Duodenal mucosa (tissue), 2 donors: ENCODE data around the gene GUK1.

Experiments used
- H3K27ac ChIP-seq: one replicate; pipeline ENCODE4 v1.7.0; 2013; ENCODE audit warnings: low read depth, low read length
- H3K27me3 ChIP-seq, 2 donors: one replicate each; pipeline ENCODE4 v1.7.0; 2013; ENCODE audit warnings: low read length in 2 of 2, control low read depth in 1 of 2; ENCODE audit not compliant: insufficient read depth in 2 of 2, control insufficient read depth in 1 of 2
- H3K36me3 ChIP-seq, 2 donors: one replicate each; pipeline ENCODE4 v1.7.0; 2013; ENCODE audit warnings: low read length in 2 of 2, control low read depth in 1 of 2; ENCODE audit not compliant: insufficient read depth in 2 of 2, control insufficient read depth in 1 of 2
- H3K4me1 ChIP-seq, 2 donors: one replicate each; pipeline ENCODE4 v1.7.0; 2013; ENCODE audit warnings: low read length in 2 of 2, control low read depth in 1 of 2; ENCODE audit not compliant: insufficient read depth in 2 of 2, control insufficient read depth in 1 of 2
- H3K4me3 ChIP-seq, 2 donors: one replicate each; pipeline ENCODE4 v1.7.0; 2013; ENCODE audit warnings: low read length in 2 of 2, low read depth in 1 of 2
- H3K9ac ChIP-seq, 2 donors: one replicate each; pipeline ENCODE4 v1.7.0; 2013; ENCODE audit warnings: low read length in 2 of 2, low read depth in 1 of 2
- H3K9me3 ChIP-seq, 2 donors: one replicate each; pipeline ENCODE4 v1.7.0; 2013; ENCODE audit warnings: low read length in 2 of 2, control low read depth in 1 of 2; ENCODE audit not compliant: control insufficient read depth in 1 of 2

GUK1 gene

GRCh38 chr1:228139931-228140723, at the start of gene GUK1:
GUK1 (plus strand) TSS chr1:228140279; CDS start chr1:228140303, 24 bp downstream.
- peaks cover 36 to 37% of the 10 kb centered on the region in 2 donors for H3K4me1 ChIP-seq
- peaks cover 0 to 4% of the 10 kb centered on the region in 2 donors for H3K36me3 ChIP-seq
- H3K4me3 ChIP-seq: peak within 1 kb of the TSS; percentile 79 to 96
- peaks cover 0 to 4% of the 10 kb centered on the region in 2 donors for H3K27me3 ChIP-seq
- H3K9ac ChIP-seq: peak within 1 kb of the TSS; percentile 94 to 97
- H3K27ac ChIP-seq: peak within 1 kb of the TSS; percentile 98
- H3K9me3 ChIP-seq: no peaks in the 10 kb centered on the region

- peaks cover 69 to 77% of the 10 kb centered on the region in 2 donors for H3K4me1 ChIP-seq
Observed at GRCh38 chr1:228090613-228091081, 49.4 kb upstream of the GUK1 start.

GRCh38 chr1:228091084-228091483, 49.0 kb upstream of the GUK1 start:
- Histone ChIP-seq H3K36me3 (peaks cover 5 to 52% of the 10 kb centered on the region in 2 donors), H3K4me3 (peak overlapping the region in 1 of 2 donors; percentile 13), H3K9me3 (peaks cover 7 to 9% of the 10 kb centered on the region in 2 donors), H3K27ac (no peak overlapping the region), H3K27me3 (no peaks in the 10 kb centered on the region), H3K4me1 (peaks cover 65 to 72% of the 10 kb centered on the region in 2 donors), H3K9ac (no peak overlapping the region)

More at GRCh38 chr1:228090613-228091081, 49.4 kb upstream of the GUK1 start:
- Histone ChIP-seq H3K4me3 (peak overlapping the region in 1 of 2 donors; percentile 14), H3K9ac (no peak overlapping the region), H3K27ac (no peak overlapping the region), H3K9me3 (peaks cover 7 to 9% of the 10 kb centered on the region in 2 donors), H3K36me3 (peaks cover 5 to 52% of the 10 kb centered on the region in 2 donors), H3K27me3 (no peaks in the 10 kb centered on the region)

GRCh38 chr1:228092342-228093049, 47.6 kb upstream of the GUK1 start:
- Histone ChIP-seq H3K9me3 (peaks cover 7 to 9% of the 10 kb centered on the region in 2 donors), H3K4me3 (no peak overlapping the region), H3K4me1 (peaks cover 52 to 60% of the 10 kb centered on the region in 2 donors), H3K27ac (no peak overlapping the region), H3K9ac (no peak overlapping the region), H3K27me3 (no peaks in the 10 kb centered on the region), H3K36me3 (peaks cover 12 to 63% of the 10 kb centered on the region in 2 donors)

- Histone ChIP-seq H3K9ac (no peak overlapping the region), H3K36me3 (peaks cover 13 to 66% of the 10 kb centered on the region in 2 donors), H3K4me1 (peaks cover 44 to 53% of the 10 kb centered on the region in 2 donors)
Observed at GRCh38 chr1:228093050-228093906, 46.8 kb upstream of the GUK1 start.

GRCh38 chr1:228094432-228095016, 45.6 kb upstream of the GUK1 start:
- no peak overlapping the region for H3K4me3 ChIP-seq
- H3K36me3 ChIP-seq: peaks cover 20 to 67% of the 10 kb centered on the region in 2 donors
- H3K27ac ChIP-seq: no peak overlapping the region
- peaks cover 7 to 9% of the 10 kb centered on the region in 2 donors for H3K9me3 ChIP-seq
- H3K4me1 ChIP-seq: peaks cover 32 to 46% of the 10 kb centered on the region in 2 donors
- H3K9ac ChIP-seq: no peak overlapping the region
- H3K27me3 ChIP-seq: no peaks in the 10 kb centered on the region

More at GRCh38 chr1:228093050-228093906, 46.8 kb upstream of the GUK1 start:
- no peaks in the 10 kb centered on the region for H3K27me3 ChIP-seq
- H3K9me3 ChIP-seq: peaks cover 7 to 9% of the 10 kb centered on the region in 2 donors
- H3K4me3 ChIP-seq: no peak overlapping the region
- H3K27ac ChIP-seq: no peak overlapping the region

GRCh38 chr1:228095161-228095560, 44.9 kb upstream of the GUK1 start:
- Histone ChIP-seq H3K4me1 (peaks cover 25 to 44% of the 10 kb centered on the region in 2 donors), H3K9ac (no peak overlapping the region), H3K36me3 (peaks cover 25 to 68% of the 10 kb centered on the region in 2 donors)

GRCh38 chr1:228095938-228096337, 44.1 kb upstream of the GUK1 start:
- no peak overlapping the region for H3K9ac ChIP-seq
- no peaks in the 10 kb centered on the region for H3K27me3 ChIP-seq
- H3K4me3 ChIP-seq: no peak overlapping the region
- H3K9me3 ChIP-seq: peaks cover 7 to 9% of the 10 kb centered on the region in 2 donors
- H3K36me3 ChIP-seq: peaks cover 29 to 72% of the 10 kb centered on the region in 2 donors
- no peak overlapping the region for H3K27ac ChIP-seq
- H3K4me1 ChIP-seq: peaks cover 19 to 38% of the 10 kb centered on the region in 2 donors

More at GRCh38 chr1:228095161-228095560, 44.9 kb upstream of the GUK1 start:
- Histone ChIP-seq H3K4me3 (no peak overlapping the region), H3K27ac (no peak overlapping the region), H3K27me3 (no peaks in the 10 kb centered on the region), H3K9me3 (peaks cover 7 to 9% of the 10 kb centered on the region in 2 donors)
